Vagina (tissue), 2 donors: ENCODE results near the gene ARGLU1.

Source experiments
- CTCF ChIP-seq, 3 experiments: fragments of 450-650 bp in 2 of 3; fragments of 200-600 bp in 1 of 3; sonication (generic) in 1 of 3; IDR thresholded peaks; one replicate each; pipeline ENCODE4 v1.5.1; 2017 to 2019; ENCODE audit warnings: antibody characterized with exemption in 3 of 3, mild to moderate bottlenecking in 2 of 3, moderate library complexity in 2 of 3
- POLR2A ChIP-seq, 2 donors: fragments of 450-650 bp; IDR thresholded peaks; one replicate each; pipeline ENCODE4 v1.6.1; 2017; ENCODE audit warnings: antibody characterized with exemption in 2 of 2, mild to moderate bottlenecking in 2 of 2, moderate library complexity in 2 of 2
- POLR2AphosphoS5 ChIP-seq, 2 donors: sonication (generic); formaldehyde crosslinking; IDR thresholded peaks; one replicate each; pipeline ENCODE4 v1.9.0; 2017; ENCODE audit warnings: antibody characterized with exemption in 2 of 2, mild to moderate bottlenecking in 2 of 2, low read depth in 1 of 2; ENCODE audit not compliant: insufficient read depth in 1 of 2

DNA sequence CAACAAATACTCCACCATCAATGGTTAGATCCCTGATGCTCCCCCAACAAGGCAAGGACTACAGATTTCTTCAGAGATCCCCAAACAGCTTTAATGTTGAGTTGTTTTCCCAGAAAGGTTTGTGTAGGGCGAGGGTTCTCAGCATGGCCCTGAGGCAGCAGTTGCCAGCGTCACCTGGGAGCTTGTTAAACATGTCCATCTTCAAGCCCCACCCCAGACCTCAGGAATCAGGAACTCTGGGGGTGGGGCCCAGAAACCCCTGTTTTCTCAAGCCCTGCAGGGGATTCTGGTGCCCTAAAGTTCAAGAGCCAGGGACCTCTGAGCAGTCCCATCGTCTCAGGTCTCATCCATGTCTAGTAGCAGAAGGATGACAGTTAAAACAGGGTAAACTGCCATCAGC, 42.1 kb downstream of the ARGLU1 start:
- TF ChIP-seq CTCF (IDR thresholded peaks at IDR 0.05) (no peak), POLR2A (IDR thresholded peaks at IDR 0.05) (no peak), POLR2AphosphoS5 (IDR thresholded peaks at IDR 0.05; ENCODE audit: insufficient read depth in 1 of 2, low read depth in 1 of 2) (no peak)
